ENCODE results near the gene XG.

GRCh38 chrX:2774776-2775175 is 22.9 kb downstream of the XG start:
- TF ChIP-seq CTCF (conservative IDR thresholded peaks at IDR 0.05 in 1 of 2, IDR thresholded peaks at IDR 0.05 in 1 of 2; ENCODE audit: low read depth in 1 of 2, low read length in 2 of 2) = no peak
- no peak for TF ChIP-seq EZH2 (IDR thresholded peaks at IDR 0.05; ENCODE audit: low read length, missing control alignments)

All from fibroblast of lung (primary cell).